PC-3 (cell line): ENCODE data around the gene TMEM86A. TPM values are rescaled to one million over a fixed set of nuclear protein-coding genes. Genes with fewer than 3 reads are reported as not detected.
"Not testable (repeated sequence)": the region's sequence is repeated elsewhere in the genome, so short reads cannot be mapped to it uniquely, and the experiment has no call there.

Experiments
- ATAC-seq: fragments of 200-7000 bp; cut with Tn5 transposase; 2 replicates; pipeline ENCODE4 v1.9.1; 2020; ENCODE audit warnings: mild to moderate bottlenecking, moderate library complexity
- BruUV-seq: library from RNA; stranded (reverse); fragments of 400-500 nt; replicated peaks from 2 replicates; lab custom pipeline; 2021; lab: Mats Ljungman, UMichigan
- CTCF ChIA-PET: fragments of 300-600 bp; sonication (Branson Sonifier 250); formaldehyde crosslinking; loops from one replicate; lab custom pipeline; 2022; ENCODE audit warnings: antibody characterized with exemption; lab: Charles Lee
- POLR2A ChIA-PET: fragments of 300-600 bp; sonication (Branson Sonifier 250); formaldehyde crosslinking; loops from one replicate; lab custom pipeline; 2022; ENCODE audit warnings: antibody characterized with exemption; ENCODE audit not compliant: unreplicated experiment; lab: Charles Lee
- DNase-seq: peaks from one replicate; pipeline ENCODE4 v3.0.0-alpha.2; 2015
- H2AFZ ChIP-seq: fragments of 300-600 bp; sonication (generic); 2 replicates; pipeline ENCODE4 v1.6.0; 2016; ENCODE audit warnings: antibody characterized with exemption, low read length
- H3F3A ChIP-seq: fragments of 300-600 bp; sonication (generic); one replicate; pipeline ENCODE4 v1.6.0; 2017; ENCODE audit warnings: antibody characterized with exemption, low read length, control low read depth, mild to moderate bottlenecking; ENCODE audit not compliant: unreplicated experiment
- H3K27ac ChIP-seq: fragments of 300-600 bp; sonication (generic); 2 replicates; pipeline ENCODE4 v1.5.1; 2016; ENCODE audit warnings: mild to moderate bottlenecking, low read length
- H3K27me3 ChIP-seq: fragments of 300-600 bp; sonication (generic); 2 replicates; pipeline ENCODE4 v1.6.1; 2016; ENCODE audit warnings: low read length, mixed read lengths
- H3K36me3 ChIP-seq: fragments of 300-600 bp; sonication (generic); 2 replicates; pipeline ENCODE4 v1.6.1; 2016; ENCODE audit warnings: low read depth, mixed run types, low read length, mixed read lengths
- H3K4me1 ChIP-seq: fragments of 300-600 bp; sonication (generic); 2 replicates; pipeline ENCODE4 v1.5.1; 2016; ENCODE audit warnings: low read length; ENCODE audit not compliant: insufficient read depth
- H3K4me2 ChIP-seq: fragments of 300-600 bp; sonication (generic); 2 replicates; pipeline ENCODE4 v1.6.0; 2016; ENCODE audit warnings: low read length
- H3K4me3 ChIP-seq: fragments of 300-600 bp; sonication (generic); 2 replicates; pipeline ENCODE4 v1.5.1; 2016; ENCODE audit warnings: mild to moderate bottlenecking, low read length, mixed read lengths
- H3K79me2 ChIP-seq: fragments of 300-600 bp; sonication (generic); 2 replicates; pipeline ENCODE4 v1.6.1; 2017; ENCODE audit warnings: low read length, mixed read lengths
- H3K9ac ChIP-seq: fragments of 300-600 bp; sonication (generic); 2 replicates; pipeline ENCODE4 v1.6.0; 2016; ENCODE audit warnings: mild to moderate bottlenecking, low read length
- H3K9me2 ChIP-seq: fragments of 300-600 bp; sonication (generic); replicated peaks from 2 replicates; pipeline ENCODE4 v1.6.1; 2016; ENCODE audit warnings: mixed run types, low read length, mixed read lengths
- H3K9me3 ChIP-seq: fragments of 300-600 bp; sonication (generic); 2 replicates; pipeline ENCODE4 v1.6.1; 2016; ENCODE audit warnings: low read length, mixed read lengths
- H4K20me1 ChIP-seq: fragments of 300-600 bp; sonication (generic); 2 replicates; pipeline ENCODE4 v1.6.1; 2016; ENCODE audit warnings: low read length, mixed read lengths
- CTCF ChIP-seq: fragments of 300-600 bp; sonication (generic); conservative IDR thresholded peaks from 2 replicates; pipeline ENCODE4 v1.5.1; 2017; ENCODE audit warnings: antibody characterized with exemption, low read depth, mild to moderate bottlenecking, low read length
- EZH2 ChIP-seq: fragments of 300-600 bp; sonication (generic); IDR thresholded peaks from one replicate; pipeline ENCODE4 v1.6.1; 2017; ENCODE audit warnings: antibody characterized with exemption, mild to moderate bottlenecking, low read length; ENCODE audit not compliant: unreplicated experiment
- EZH2phosphoT487 ChIP-seq: fragments of 300-600 bp; sonication (generic); IDR thresholded peaks from 2 replicates; pipeline ENCODE4 v1.6.1; 2018; ENCODE audit warnings: mild to moderate bottlenecking, antibody characterized with exemption, low read length, borderline replicate concordance
- intact Hi-C: fragments of 100-400 bp; cut with micrococcal nuclease; formaldehyde crosslinking; loops from 2 replicates; pipeline ENCODE4 v1.9.0; 2023
- total RNA-seq: library from RNA; depleted of rRNA; stranded (reverse); fragments of >200 nt; gene quantifications from 2 replicates; pipeline ENCODE4 v1.2.3, GENCODE V29; 2014

TMEM86A gene
- total RNA-seq, 1 experiment from 2014 or later: 1.6 TPM

GRCh38 chr11:18669711-18670110 is 28.9 kb upstream of the TMEM86A start:
- TF ChIP-seq CTCF (no peak), EZH2 (no peak), EZH2phosphoT487 (no peak)
- H3K9ac ChIP-seq: peak overlapping the region; percentile 23
- DNase-seq (peak; percentile 17), ATAC-seq (peak; percentile 33)
- TSS peak; percentile 66 for BruUV-seq
- H3F3A ChIP-seq: no peaks in the 10 kb centered on the region
- peak overlapping the region; percentile 36; the same call in 1 of the 2 replicates for H3K4me3 ChIP-seq
- no peaks in the 10 kb centered on the region for H3K36me3 ChIP-seq
- no peaks in the 10 kb centered on the region for H3K27me3 ChIP-seq
- intact Hi-C loops: loop anchor here (2.0 kb wide), 1 partner anchor 29 kb away; the partner anchor contains the start of gene TMEM86A
- ChIA-PET CTCF (interaction anchor here (0.7 kb wide), 1 partner anchor 18 kb away, joined by 3 read pairs; no protein-coding TSS in a partner anchor), POLR2A (no interaction called here)
- H3K27ac ChIP-seq: peak overlapping the region; percentile 87
- H3K9me3 ChIP-seq: no peaks in the 10 kb centered on the region
- no peaks in the 10 kb centered on the region for H3K9me2 ChIP-seq
- no peaks in the 10 kb centered on the region for H3K79me2 ChIP-seq
- H3K4me1 ChIP-seq: peaks cover 44% of the 10 kb centered on the region
- no peaks in the 10 kb centered on the region for H4K20me1 ChIP-seq
- H3K4me2 ChIP-seq: peak overlapping the region; percentile 59
- 0 out of 2 replicates have a peak overlapping the region, but pooled peaks have one; percentile 0 for H2AFZ ChIP-seq

- Histone ChIP-seq H3K79me2 (no peaks in the 10 kb centered on the region), H3K4me1 (peaks cover 46% of the 10 kb centered on the region), H3K9me2 (no peaks in the 10 kb centered on the region), H3K9ac (no peak overlapping the region), H3K4me2 (no peak overlapping the region), H4K20me1 (no peaks in the 10 kb centered on the region), H2AFZ (no peak overlapping the region), H3K27ac (peak overlapping the region; percentile 33), H3K9me3 (no peaks in the 10 kb centered on the region), H3K27me3 (no peaks in the 10 kb centered on the region), H3F3A (no peaks in the 10 kb centered on the region), H3K4me3 (no peak overlapping the region), H3K36me3 (no peaks in the 10 kb centered on the region)
- CTCF ChIA-PET: no interaction called here
- ATAC-seq (no peak), DNase-seq (peak; percentile 19)
- no peak for TF ChIP-seq EZH2phosphoT487
- BruUV-seq: no TSS peak
- POLR2A ChIA-PET: no interaction called here
- intact Hi-C loops: no loop called here
Measured at GRCh38 chr11:18671246-18671645, 27.3 kb upstream of the TMEM86A start.

- H3K79me2 ChIP-seq, BruUV-seq, H3K9me3 ChIP-seq, intact Hi-C loops, H3K36me3 ChIP-seq, H3F3A ChIP-seq, CTCF ChIA-PET, ATAC-seq, H3K9me2 ChIP-seq, H3K4me3 ChIP-seq, H2AFZ ChIP-seq, H3K27me3 ChIP-seq, H3K9ac ChIP-seq, H3K4me2 ChIP-seq, H4K20me1 ChIP-seq: not testable (repeated sequence)
- peak; percentile 40 for DNase-seq
- POLR2A ChIA-PET: interaction anchor here (0.6 to 0.7 kb wide), 3 partner anchors 50 to 572 kb away, joined by 3 to 10 read pairs (median 3); no protein-coding TSS in a partner anchor
- Histone ChIP-seq H3K27ac (peak overlapping the region; percentile 49), H3K4me1 (peaks cover 54% of the 10 kb centered on the region)
Measured at GRCh38 chr11:18672209-18672608, 26.4 kb upstream of the TMEM86A start.
